GM19240 (cell line): ENCODE data around the gene PLXNA2.

Experiments used
- DNase-seq: peaks from one replicate; pipeline ENCODE4 v3.0.0; 2011; ENCODE audit warnings: low spot score; ENCODE audit not compliant: insufficient read length

The PLXNA2 gene

GRCh38 chr1:208225954-208226937 is 17.9 kb downstream of the PLXNA2 start:
- DNase-seq: no peak

GRCh38 chr1:208224192-208224713 is 19.9 kb downstream of the PLXNA2 start:
- no peak for DNase-seq

- no peak for DNase-seq
Measured at GRCh38 chr1:208223136-208223535, 21.0 kb downstream of the PLXNA2 start.

GRCh38 chr1:208222376-208223126 is 21.6 kb downstream of the PLXNA2 start:
- DNase-seq: no peak

GRCh38 chr1:208221291-208221622 is 22.9 kb downstream of the PLXNA2 start:
- DNase-seq: no peak

- DNase-seq: no peak
Measured at GRCh38 chr1:208219659-208220282, 24.4 kb downstream of the PLXNA2 start.

GRCh38 chr1:208219098-208219658 is 25.0 kb downstream of the PLXNA2 start:
- DNase-seq: no peak

GRCh38 chr1:208218237-208219097 is 25.7 kb downstream of the PLXNA2 start:
- DNase-seq: no peak

- no peak for DNase-seq
Measured at GRCh38 chr1:208217781-208218180, 26.4 kb downstream of the PLXNA2 start.

- no peak for DNase-seq
Measured at GRCh38 chr1:208216806-208217205, 27.4 kb downstream of the PLXNA2 start.

GRCh38 chr1:208216062-208216461 is 28.1 kb downstream of the PLXNA2 start:
- no peak for DNase-seq

- no peak for DNase-seq
Measured at GRCh38 chr1:208215393-208215792, 28.8 kb downstream of the PLXNA2 start.

- no peak for DNase-seq
Measured at GRCh38 chr1:208213786-208214185, 30.4 kb downstream of the PLXNA2 start.

GRCh38 chr1:208212893-208213292 is 31.3 kb downstream of the PLXNA2 start:
- no peak for DNase-seq

GRCh38 chr1:208211921-208212843 is 32.0 kb downstream of the PLXNA2 start:
- no peak for DNase-seq

GRCh38 chr1:208209896-208210589 is 34.1 kb downstream of the PLXNA2 start:
- no peak for DNase-seq

GRCh38 chr1:208209286-208209685 is 34.9 kb downstream of the PLXNA2 start:
- DNase-seq: no peak

- no peak for DNase-seq
Measured at GRCh38 chr1:208208132-208208487, 36.1 kb downstream of the PLXNA2 start.
